Testis (tissue), 2 donors: ENCODE measurements around the gene PLK3.

Source experiments
- POLR2A ChIP-seq: fragments of 450-650 bp; IDR thresholded peaks from one replicate; pipeline ENCODE4 v1.6.1; 2017; ENCODE audit warnings: antibody characterized with exemption, mild to moderate bottlenecking, moderate library complexity
- TF ChIP-seq, protein P1 (sequence below), 3 experiments: fragments of 450-650 bp in 2 of 3; fragments of 200-600 bp in 1 of 3; sonication (generic) in 1 of 3; IDR thresholded peaks; one replicate each; pipeline ENCODE4 v1.5.1; 2016 to 2019; ENCODE audit warnings: antibody characterized with exemption in 3 of 3, mild to moderate bottlenecking in 2 of 3, moderate library complexity in 1 of 3

- TF ChIP-seq, protein P1, sequence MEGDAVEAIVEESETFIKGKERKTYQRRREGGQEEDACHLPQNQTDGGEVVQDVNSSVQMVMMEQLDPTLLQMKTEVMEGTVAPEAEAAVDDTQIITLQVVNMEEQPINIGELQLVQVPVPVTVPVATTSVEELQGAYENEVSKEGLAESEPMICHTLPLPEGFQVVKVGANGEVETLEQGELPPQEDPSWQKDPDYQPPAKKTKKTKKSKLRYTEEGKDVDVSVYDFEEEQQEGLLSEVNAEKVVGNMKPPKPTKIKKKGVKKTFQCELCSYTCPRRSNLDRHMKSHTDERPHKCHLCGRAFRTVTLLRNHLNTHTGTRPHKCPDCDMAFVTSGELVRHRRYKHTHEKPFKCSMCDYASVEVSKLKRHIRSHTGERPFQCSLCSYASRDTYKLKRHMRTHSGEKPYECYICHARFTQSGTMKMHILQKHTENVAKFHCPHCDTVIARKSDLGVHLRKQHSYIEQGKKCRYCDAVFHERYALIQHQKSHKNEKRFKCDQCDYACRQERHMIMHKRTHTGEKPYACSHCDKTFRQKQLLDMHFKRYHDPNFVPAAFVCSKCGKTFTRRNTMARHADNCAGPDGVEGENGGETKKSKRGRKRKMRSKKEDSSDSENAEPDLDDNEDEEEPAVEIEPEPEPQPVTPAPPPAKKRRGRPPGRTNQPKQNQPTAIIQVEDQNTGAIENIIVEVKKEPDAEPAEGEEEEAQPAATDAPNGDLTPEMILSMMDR (IDR thresholded peaks at IDR 0.05): no peak
- TF ChIP-seq POLR2A: no peak
Measured at GRCh38 chr1:44784094-44785028, 15.8 kb upstream of the PLK3 start.
